Upper lobe of right lung (tissue), 1 donor: ENCODE measurements around the gene PPIB. TPM values are rescaled to one million over a fixed set of nuclear protein-coding genes. Genes with fewer than 3 reads are reported as not detected.
"Not testable (repeated sequence)": the region's sequence is repeated elsewhere in the genome, so short reads cannot be mapped to it uniquely, and the experiment has no call there.

Experiments
- ATAC-seq: fragments of 200-7000 bp; cut with Tn5 transposase; one replicate; pipeline ENCODE4 v1.9.1; 2020; ENCODE audit warnings: mild to moderate bottlenecking, moderate library complexity
- DNase-seq: peaks from one replicate; pipeline ENCODE4 v3.0.0-alpha.2; 2020
- H3K27ac ChIP-seq: fragments of 200-600 bp; one replicate; pipeline ENCODE4 v1.8.0; 2022
- H3K27me3 ChIP-seq: fragments of 200-600 bp; one replicate; pipeline ENCODE4 v1.8.0; 2022; ENCODE audit warnings: mild to moderate bottlenecking
- H3K36me3 ChIP-seq: fragments of 200-600 bp; one replicate; pipeline ENCODE4 v1.8.0; 2022
- H3K4me1 ChIP-seq: fragments of 200-600 bp; one replicate; pipeline ENCODE4 v1.8.0; 2022
- H3K4me3 ChIP-seq: fragments of 200-600 bp; one replicate; pipeline ENCODE4 v1.8.0; 2022; ENCODE audit warnings: mild to moderate bottlenecking
- H3K9me3 ChIP-seq: fragments of 200-600 bp; one replicate; pipeline ENCODE4 v1.8.0; 2022
- intact Hi-C: fragments of 100-400 bp; cut with DNase I; formaldehyde crosslinking; loops from one replicate; pipeline ENCODE4 v1.11.0; 2022
- total RNA-seq: library from RNA; stranded (reverse); fragmentation: NEBNext Ultra II Directional; extraction: Animal tissue kit (Norgen Biotek cat#: 25700); gene quantifications from one replicate; pipeline ENCODE4 v1.2.1, GENCODE V29; 2021
- TF ChIP-seq, protein P1 (sequence below): fragments of 200-600 bp; IDR thresholded peaks from one replicate; pipeline ENCODE4 v1.8.0; 2022; ENCODE audit warnings: antibody characterized with exemption
- donor health status: DM: no; HTN: yes; CAD: no; lungs with severe emphysema.

Gene PPIB
- total RNA-seq, 1 donor from 2014 or later, result 389 TPM

- H3K9me3 ChIP-seq, result no peaks in the 10 kb centered on the region
- intact Hi-C loops, result no loop called here
- no peaks in the 10 kb centered on the region for H3K27me3 ChIP-seq
- H3K27ac ChIP-seq, result no peak overlapping the region
- no peak for DNase-seq
- TF ChIP-seq, protein P1, sequence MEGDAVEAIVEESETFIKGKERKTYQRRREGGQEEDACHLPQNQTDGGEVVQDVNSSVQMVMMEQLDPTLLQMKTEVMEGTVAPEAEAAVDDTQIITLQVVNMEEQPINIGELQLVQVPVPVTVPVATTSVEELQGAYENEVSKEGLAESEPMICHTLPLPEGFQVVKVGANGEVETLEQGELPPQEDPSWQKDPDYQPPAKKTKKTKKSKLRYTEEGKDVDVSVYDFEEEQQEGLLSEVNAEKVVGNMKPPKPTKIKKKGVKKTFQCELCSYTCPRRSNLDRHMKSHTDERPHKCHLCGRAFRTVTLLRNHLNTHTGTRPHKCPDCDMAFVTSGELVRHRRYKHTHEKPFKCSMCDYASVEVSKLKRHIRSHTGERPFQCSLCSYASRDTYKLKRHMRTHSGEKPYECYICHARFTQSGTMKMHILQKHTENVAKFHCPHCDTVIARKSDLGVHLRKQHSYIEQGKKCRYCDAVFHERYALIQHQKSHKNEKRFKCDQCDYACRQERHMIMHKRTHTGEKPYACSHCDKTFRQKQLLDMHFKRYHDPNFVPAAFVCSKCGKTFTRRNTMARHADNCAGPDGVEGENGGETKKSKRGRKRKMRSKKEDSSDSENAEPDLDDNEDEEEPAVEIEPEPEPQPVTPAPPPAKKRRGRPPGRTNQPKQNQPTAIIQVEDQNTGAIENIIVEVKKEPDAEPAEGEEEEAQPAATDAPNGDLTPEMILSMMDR, result no peak
- H3K4me3 ChIP-seq, result no peak overlapping the region
- ATAC-seq, result no peak
- no peaks in the 10 kb centered on the region for H3K4me1 ChIP-seq
- peaks cover 99% of the 10 kb centered on the region for H3K36me3 ChIP-seq
These were observed 36.8 kb downstream of the PPIB start for GRCh38 chr15:64125978-64126377.

DNA sequence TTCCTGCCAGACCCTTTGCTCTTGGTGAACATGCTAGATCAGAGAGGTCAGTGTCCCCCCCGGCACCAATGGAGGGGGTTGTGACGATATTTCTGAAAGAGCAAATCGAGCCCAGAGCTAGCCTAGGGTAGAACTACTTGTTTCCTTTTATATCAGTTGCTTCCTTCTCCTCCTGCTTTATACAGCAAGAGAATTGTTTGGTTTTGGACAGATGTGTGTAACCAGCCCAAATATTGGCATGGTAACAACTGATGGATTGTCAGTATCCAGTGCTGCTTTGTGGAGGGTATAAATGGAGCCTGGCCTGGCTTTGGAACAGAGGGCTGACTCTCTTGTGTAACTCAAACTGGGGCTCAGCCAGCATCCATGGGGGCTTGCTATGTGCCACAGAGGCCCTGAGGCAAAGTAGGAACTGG is 39.9 kb downstream of the PPIB start:
- H3K27ac ChIP-seq, result no peak overlapping the region
- intact Hi-C loops, result no loop called here
- H3K4me3 ChIP-seq, result no peak overlapping the region
- DNase-seq (no peak), ATAC-seq (no peak)
- H3K36me3 ChIP-seq, result peaks cover 99% of the 10 kb centered on the region
- H3K4me1 ChIP-seq, result peaks cover 8% of the 10 kb centered on the region
- TF ChIP-seq, protein P1, result no peak
- no peaks in the 10 kb centered on the region for H3K27me3 ChIP-seq
- H3K9me3 ChIP-seq, result no peaks in the 10 kb centered on the region

DNA sequence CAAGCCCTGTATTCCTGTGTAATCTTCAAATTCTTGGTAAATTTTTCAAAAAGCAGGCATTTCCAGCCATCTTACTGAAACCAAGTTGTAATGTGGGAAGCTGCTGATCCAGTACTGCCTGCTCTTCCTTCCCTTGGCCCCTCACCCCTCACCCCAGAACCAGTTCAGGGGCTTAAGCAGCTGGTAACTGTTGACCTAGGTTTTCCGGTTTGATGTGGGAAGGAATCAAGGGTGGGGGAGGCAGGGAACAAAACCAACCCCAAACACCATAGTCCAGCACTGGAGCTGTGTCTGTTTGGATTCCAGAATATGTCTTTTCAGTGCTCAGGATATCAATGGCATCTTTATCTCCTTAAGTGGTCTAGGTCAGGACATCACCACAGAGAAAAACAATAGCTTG is 40.4 kb downstream of the PPIB start:
- no peak for DNase-seq
- no peaks in the 10 kb centered on the region for H3K27me3 ChIP-seq
- intact Hi-C loops, result no loop called here

DNA sequence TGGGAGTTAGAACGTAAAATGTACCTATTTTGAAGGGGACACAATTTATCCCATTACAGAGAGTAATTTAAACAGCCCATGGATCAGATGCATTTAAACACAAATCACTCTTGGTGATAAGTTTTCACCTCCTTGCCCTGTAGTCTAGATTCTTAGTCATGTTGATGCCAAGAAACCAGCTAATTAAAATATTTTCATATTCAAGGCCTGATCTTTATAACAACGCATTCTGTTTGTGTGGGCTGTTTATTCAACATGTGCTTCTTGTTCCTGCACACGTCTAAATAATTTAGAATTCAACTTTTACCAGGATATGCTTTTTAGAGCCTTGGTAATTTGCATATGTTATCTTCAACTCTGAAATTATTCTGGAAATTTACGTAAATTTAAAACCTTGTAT is 41.2 kb downstream of the PPIB start:
- TF ChIP-seq, protein P1, result no peak
- Histone ChIP-seq H3K27ac (no peak overlapping the region), H3K4me3 (no peak overlapping the region), H3K36me3 (peaks cover 99% of the 10 kb centered on the region), H3K4me1 (peaks cover 15% of the 10 kb centered on the region), H3K27me3 (no peaks in the 10 kb centered on the region), H3K9me3 (no peaks in the 10 kb centered on the region)
- intact Hi-C loops, result no loop called here
- DNase-seq, result no peak
- no peak for ATAC-seq

More for the DNA sequence above, 40.4 kb downstream of the PPIB start:
- peaks cover 13% of the 10 kb centered on the region for H3K4me1 ChIP-seq
- H3K27ac ChIP-seq, result no peak overlapping the region
- H3K9me3 ChIP-seq, result no peaks in the 10 kb centered on the region
- peaks cover 99% of the 10 kb centered on the region for H3K36me3 ChIP-seq
- H3K4me3 ChIP-seq, result no peak overlapping the region
- no peak for ATAC-seq
- TF ChIP-seq, protein P1, result no peak

DNA sequence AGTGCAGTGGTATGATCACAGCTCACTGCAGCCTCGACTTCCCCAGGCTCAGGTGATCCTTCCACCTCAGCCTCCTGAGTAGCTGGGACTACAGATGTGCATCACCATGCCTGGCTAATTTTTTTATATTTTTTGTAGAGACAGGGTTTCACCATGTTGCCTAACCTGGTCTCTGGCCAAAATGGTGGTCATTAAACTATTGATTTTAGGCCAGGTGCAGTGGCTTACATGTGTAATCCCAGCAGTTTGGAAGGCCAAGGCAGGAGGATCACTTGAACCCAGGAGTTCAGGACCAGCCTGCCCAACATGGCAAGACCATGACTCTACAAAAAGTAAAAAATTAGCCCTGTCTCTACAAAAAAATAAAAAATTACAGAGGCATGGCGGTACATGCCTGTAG is 42.5 kb downstream of the PPIB start:
- H3K27me3 ChIP-seq, intact Hi-C loops, H3K4me3 ChIP-seq, DNase-seq, H3K9me3 ChIP-seq, ATAC-seq, H3K27ac ChIP-seq: not testable (repeated sequence)
- peaks cover 15% of the 10 kb centered on the region for H3K4me1 ChIP-seq
- H3K36me3 ChIP-seq, result peaks cover 99% of the 10 kb centered on the region

DNA sequence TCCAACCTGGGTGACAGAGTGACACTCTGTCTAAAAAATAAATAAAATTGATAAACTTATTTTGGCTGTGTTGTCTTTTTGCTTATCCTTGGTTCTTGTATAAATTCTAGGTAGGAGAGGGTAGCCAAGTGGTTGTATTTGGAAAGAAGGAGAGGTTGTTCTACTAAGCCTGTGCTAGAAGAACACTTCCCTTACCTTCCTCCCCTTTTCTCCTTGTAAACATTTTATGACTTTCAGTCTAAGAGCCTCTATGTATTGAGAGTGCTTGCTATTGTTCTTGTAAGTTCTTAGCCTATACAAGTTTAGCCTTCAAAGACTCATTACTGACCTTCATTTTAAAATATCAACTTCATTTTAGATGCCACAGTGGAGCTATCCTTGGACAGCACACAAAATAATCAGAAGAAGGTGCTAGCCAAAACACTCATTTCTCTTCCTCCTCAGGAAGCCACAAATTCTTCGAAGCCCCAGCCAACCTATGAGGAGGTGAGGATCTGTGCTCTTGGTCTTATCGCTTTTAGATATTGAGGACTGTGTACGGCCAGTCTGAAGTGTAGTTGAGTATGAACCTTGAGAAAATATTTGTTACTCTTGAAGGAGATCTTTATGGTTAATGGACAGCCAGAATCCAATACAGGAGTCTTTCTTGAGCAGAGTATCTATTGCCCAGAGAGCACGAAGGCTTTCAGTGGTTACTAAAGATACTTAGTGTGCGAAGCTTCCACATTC is 44.9 kb downstream of the PPIB start:
- H3K4me1 ChIP-seq, result peaks cover 21% of the 10 kb centered on the region
- H3K27ac ChIP-seq, result no peak overlapping the region
- H3K9me3 ChIP-seq, result no peaks in the 10 kb centered on the region
- H3K4me3 ChIP-seq, result no peak overlapping the region
- no peak for DNase-seq
- H3K27me3 ChIP-seq, result no peaks in the 10 kb centered on the region
- intact Hi-C loops, result no loop called here
- TF ChIP-seq, protein P1, result no peak
- ATAC-seq, result peak; percentile 93
- H3K36me3 ChIP-seq, result peaks cover 99% of the 10 kb centered on the region
